IMR-90 (cell line): ENCODE results near the gene IQCK. TPM values are rescaled to one million over a fixed set of nuclear protein-coding genes. Genes with fewer than 3 reads are reported as not detected.

Experiments used
- ATAC-seq: fragments of 200-7000 bp; cut with Tn5 transposase; 2 replicates; pipeline ENCODE4 v1.9.1; 2020; ENCODE audit warnings: low read depth, mild to moderate bottlenecking, moderate library complexity
- BruUV-seq: library from RNA; stranded (reverse); fragments of 400-500 nt; replicated peaks from 2 replicates; lab custom pipeline; 2021; lab: Mats Ljungman, UMichigan
- CTCF ChIA-PET: fragments of 300-600 bp; formaldehyde crosslinking; extraction: SDS; loops from one replicate; lab custom pipeline; 2021; ENCODE audit warnings: antibody characterized with exemption; lab: Yijun Ruan, JAX
- POLR2A ChIA-PET: fragments of 300-600 bp; sonication (Branson Sonifier 250); formaldehyde crosslinking; loops from one replicate; lab custom pipeline; 2022; ENCODE audit warnings: antibody characterized with exemption; ENCODE audit not compliant: unreplicated experiment; lab: Charles Lee
- DNase-seq: peaks from one replicate; pipeline ENCODE4 v3.0.0; 2013
- H2AFZ ChIP-seq: replicated peaks from 2 replicates; pipeline ENCODE3; 2013; ENCODE audit warnings: low read length, mild to moderate bottlenecking; ENCODE audit not compliant: poor library complexity
- H2AK5ac ChIP-seq: 2 replicates; pipeline ENCODE4 v1.6.1; 2013; ENCODE audit warnings: low read depth, low read length, inconsistent platforms
- H2AK9ac ChIP-seq: replicated peaks from 2 replicates; pipeline ENCODE3; 2013; ENCODE audit warnings: mild to moderate bottlenecking, low read depth, low read length, moderate library complexity; ENCODE audit not compliant: poor library complexity
- H2BK120ac ChIP-seq: 2 replicates; pipeline ENCODE4 v1.6.1; 2013; ENCODE audit warnings: low read depth, low read length, inconsistent platforms
- H2BK15ac ChIP-seq: 3 replicates; pipeline ENCODE4 v1.6.1; 2013; ENCODE audit warnings: low read depth, low read length, inconsistent platforms
- H2BK20ac ChIP-seq: 2 replicates; pipeline ENCODE4 v1.6.1; 2013; ENCODE audit warnings: low read depth, mild to moderate bottlenecking, inconsistent platforms, low read length, moderate library complexity
- H2BK5ac ChIP-seq: 2 replicates; pipeline ENCODE4 v1.6.1; 2013; ENCODE audit warnings: mild to moderate bottlenecking, low read depth, low read length, inconsistent platforms; ENCODE audit not compliant: poor library complexity, severe bottlenecking
- H3K14ac ChIP-seq: replicated peaks from 2 replicates; pipeline ENCODE4 v1.6.1; 2013; ENCODE audit warnings: low read depth, low read length, inconsistent platforms
- H3K18ac ChIP-seq: 2 replicates; pipeline ENCODE4 v1.6.1; 2013; ENCODE audit warnings: low read depth, low read length, control low read depth
- H3K23ac ChIP-seq: 2 replicates; pipeline ENCODE4 v1.6.1; 2013; ENCODE audit warnings: low read depth, low read length, inconsistent platforms
- H3K27ac ChIP-seq: 2 replicates; pipeline ENCODE4 v1.5.1; 2013; ENCODE audit warnings: mild to moderate bottlenecking, control low read depth, low read length; ENCODE audit not compliant: insufficient read depth
- H3K27me3 ChIP-seq: 2 replicates; pipeline ENCODE4 v1.6.1; 2013; ENCODE audit warnings: low read length; ENCODE audit not compliant: control insufficient read depth, insufficient read depth
- H3K36me3 ChIP-seq: 2 replicates; pipeline ENCODE4 v1.6.1; 2013; ENCODE audit warnings: low read length, mixed read lengths; ENCODE audit not compliant: control insufficient read depth, insufficient read depth
- H3K4ac ChIP-seq: 2 replicates; pipeline ENCODE4 v1.6.1; 2013; ENCODE audit warnings: low read depth, low read length, inconsistent platforms
- H3K4me1 ChIP-seq: 2 replicates; pipeline ENCODE4 v1.6.1; 2013; ENCODE audit warnings: low read length, mixed read lengths; ENCODE audit not compliant: control insufficient read depth, insufficient read depth
- H3K4me2 ChIP-seq: 2 replicates; pipeline ENCODE4 v1.6.1; 2013; ENCODE audit warnings: low read depth, mild to moderate bottlenecking, control low read depth, low read length, moderate library complexity
- H3K4me3 ChIP-seq: 2 replicates; pipeline ENCODE4 v1.5.1; 2013; ENCODE audit warnings: low read depth, mild to moderate bottlenecking, control low read depth, low read length, moderate library complexity; ENCODE audit not compliant: insufficient read depth
- H3K56ac ChIP-seq: 2 replicates; pipeline ENCODE4 v1.6.1; 2013; ENCODE audit warnings: low read length, inconsistent platforms; ENCODE audit not compliant: insufficient read depth; ENCODE audit errors: extremely low read depth
- H3K79me1 ChIP-seq, 2 experiments: 2 replicates each; pipeline ENCODE4 v1.6.1; 2013; ENCODE audit warnings: low read length in 2 of 2, inconsistent platforms in 1 of 2, low read depth in 1 of 2
- H3K9ac ChIP-seq: 2 replicates; pipeline ENCODE4 v1.6.1; 2013; ENCODE audit warnings: low read depth, low read length, control low read depth
- H3K9me1 ChIP-seq: 2 replicates; pipeline ENCODE4 v1.6.1; 2013; ENCODE audit warnings: low read length, inconsistent platforms; ENCODE audit not compliant: insufficient read depth
- H3K9me3 ChIP-seq: 2 replicates; pipeline ENCODE4 v1.6.1; 2013; ENCODE audit warnings: low read length; ENCODE audit not compliant: control insufficient read depth, insufficient read depth
- H4K20me1 ChIP-seq: 2 replicates; pipeline ENCODE4 v1.6.1; 2013; ENCODE audit warnings: low read length, inconsistent platforms; ENCODE audit not compliant: insufficient read depth
- H4K5ac ChIP-seq: 2 replicates; pipeline ENCODE4 v1.6.1; 2013; ENCODE audit warnings: mild to moderate bottlenecking, low read depth, low read length, control low read depth
- H4K8ac ChIP-seq, 2 experiments: 2 replicates each; pipeline ENCODE4 v1.6.1; 2013; ENCODE audit warnings: low read depth in 2 of 2, low read length in 2 of 2, control low read depth in 1 of 2, inconsistent platforms in 1 of 2
- H4K91ac ChIP-seq: 2 replicates; pipeline ENCODE4 v1.6.1; 2013; ENCODE audit warnings: low read depth, low read length, inconsistent platforms; ENCODE audit not compliant: insufficient read depth
- BHLHE40 ChIP-seq: fragments of 150-350 bp; IDR thresholded peaks from 2 replicates; pipeline ENCODE4 v1.6.1; 2016; ENCODE audit warnings: mild to moderate bottlenecking, low read depth, low read length
- CEBPB ChIP-seq: IDR thresholded peaks from 2 replicates; pipeline ENCODE4 v1.6.1; 2012; ENCODE audit warnings: low read depth, low read length, improper control_type of control experiment
- ELK1 ChIP-seq: fragments of 150-350 bp; IDR thresholded peaks from 2 replicates; pipeline ENCODE4 v1.6.1; 2016; ENCODE audit warnings: low read depth, mild to moderate bottlenecking, low read length, moderate library complexity, borderline replicate concordance
- MXI1 ChIP-seq: IDR thresholded peaks from 2 replicates; pipeline ENCODE4 v1.6.1; 2012; ENCODE audit warnings: low read depth, mild to moderate bottlenecking, low read length, moderate library complexity, borderline replicate concordance
- RAD21 ChIP-seq: IDR thresholded peaks from 2 replicates; pipeline ENCODE4 v1.6.1; 2012; ENCODE audit warnings: low read length, improper control_type of control experiment
- RCOR1 ChIP-seq: IDR thresholded peaks from 2 replicates; pipeline ENCODE4 v1.6.1; 2012; ENCODE audit warnings: mild to moderate bottlenecking, low read length, improper control_type of control experiment; ENCODE audit not compliant: insufficient replicate concordance
- RFX5 ChIP-seq: IDR thresholded peaks from 2 replicates; pipeline ENCODE4 v1.8.0; 2012; ENCODE audit warnings: low read depth, mild to moderate bottlenecking, low read length, moderate library complexity
- SMC3 ChIP-seq: fragments of 150-350 bp; IDR thresholded peaks from 2 replicates; pipeline ENCODE4 v1.6.1; 2016; ENCODE audit warnings: low read depth, mild to moderate bottlenecking, antibody characterized with exemption, low read length, moderate library complexity
- WGBS, 2 experiments: methylation state at CpG; one replicate each; pipeline versions ENCODE4 v1.1.5 to v1.1.7; 2013; ENCODE audit warnings: missing lambda C conversion rate in 2 of 2; ENCODE audit not compliant: insufficient read length in 1 of 2; ENCODE audit errors: extremely low coverage in 2 of 2; 5-methylcytosine and 5-hydroxymethylcytosine counted together
- dilution Hi-C: fragments of 300-500 bp; cut with HindIII; formaldehyde crosslinking; loops from one replicate; pipeline ENCODE4 v1.14.3; 2018; ENCODE audit warnings: low sequenced_read_pairs; ENCODE audit not compliant: unreplicated experiment
- in situ Hi-C: fragments of 300-500 bp; cut with MboI; formaldehyde crosslinking; loops from 3 replicates; pipeline ENCODE4 v1.14.3; 2019; ENCODE audit warnings: low sequenced_read_pairs, inconsistent platforms, mixed read lengths
- intact Hi-C: fragments of 100-400 bp; cut with micrococcal nuclease; formaldehyde crosslinking; loops from 2 replicates; pipeline ENCODE4 v1.10.0; 2022
- polyA plus RNA-seq, 3 experiments: library from polyadenylated mRNA; depleted of rRNA; stranded (reverse); fragments of >200 nt; gene quantifications; 2 replicates each; pipeline ENCODE4 v1.2.3, GENCODE V29; 2012; ENCODE audit warnings: low replicate concordance in 1 of 3
- total RNA-seq: library from RNA; depleted of rRNA; stranded (reverse); fragments of >200 nt; gene quantifications from 2 replicates; pipeline ENCODE4 v1.2.3, GENCODE V29; 2012
- TF ChIP-seq, protein P1 (sequence below): fragments of 150-350 bp; IDR thresholded peaks from 2 replicates; pipeline ENCODE4 v1.6.1; 2017; ENCODE audit warnings: mild to moderate bottlenecking, antibody characterized with exemption, low read length, low read depth

The IQCK gene
- total and polyA plus RNA-seq, 2 of the 4 experiments (the other 2 are of a cell fraction): 4.1 to 5.4 TPM

GRCh38 chr16:19886073-19886941 is 168.2 kb downstream of the IQCK start (continued):
- TF ChIP-seq ELK1 (no peak), MXI1 (peak; percentile 95)

- intact Hi-C loops: loop anchor here (5.0 kb wide), 2 partner anchors 187 to 232 kb away; no protein-coding TSS in a partner anchor
- Histone ChIP-seq H2BK120ac (no peak overlapping the region), H4K5ac (no peak overlapping the region), H4K20me1 (peaks cover 4% of the 10 kb centered on the region; the same call in 1 of the 2 replicates), H2BK5ac (no peak overlapping the region), H2AK5ac (no peak overlapping the region), H3K4ac (no peak overlapping the region), H2AFZ (no peak overlapping the region), H3K18ac (no peak overlapping the region), H3K9ac (no peak overlapping the region), H3K9me3 (peaks cover 2% of the 10 kb centered on the region), H3K27me3 (peaks cover 10% of the 10 kb centered on the region), H3K36me3 (no peaks in the 10 kb centered on the region), H3K14ac (no peak overlapping the region), H4K8ac (no peak overlapping the region), H2AK9ac (no peak overlapping the region), H2BK20ac (no peak overlapping the region), H3K79me1 (no peaks in the 10 kb centered on the region), H3K56ac (no peak overlapping the region), H3K27ac (no peak overlapping the region), H3K4me3 (no peak overlapping the region), H3K4me2 (no peak overlapping the region), H4K91ac (no peak overlapping the region), H3K9me1 (no peaks in the 10 kb centered on the region), H3K4me1 (peaks cover 2% of the 10 kb centered on the region; the same call in 1 of the 2 replicates), H3K23ac (no peak overlapping the region), H2BK15ac (no peak overlapping the region)
- ChIA-PET CTCF (interaction anchor here (1.0 to 1.2 kb wide), 3 partner anchors 11 to 290 kb away, joined by 3 to 4 read pairs (median 3); no protein-coding TSS in a partner anchor), POLR2A (interaction anchor here (0.7 kb wide), 1 partner anchor 175 kb away, joined by 7 read pairs; no protein-coding TSS in a partner anchor)
- ATAC-seq (no peak), DNase-seq (no peak)
- WGBS, 2 experiments: no CpG with 5 or more reads among the region's 3 CpGs
- TF ChIP-seq CEBPB: no peak
- TF ChIP-seq BHLHE40: no peak
- no peak for TF ChIP-seq SMC3
- no peak for TF ChIP-seq RAD21
- TF ChIP-seq, protein P1, sequence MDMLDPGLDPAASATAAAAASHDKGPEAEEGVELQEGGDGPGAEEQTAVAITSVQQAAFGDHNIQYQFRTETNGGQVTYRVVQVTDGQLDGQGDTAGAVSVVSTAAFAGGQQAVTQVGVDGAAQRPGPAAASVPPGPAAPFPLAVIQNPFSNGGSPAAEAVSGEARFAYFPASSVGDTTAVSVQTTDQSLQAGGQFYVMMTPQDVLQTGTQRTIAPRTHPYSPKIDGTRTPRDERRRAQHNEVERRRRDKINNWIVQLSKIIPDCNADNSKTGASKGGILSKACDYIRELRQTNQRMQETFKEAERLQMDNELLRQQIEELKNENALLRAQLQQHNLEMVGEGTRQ: no peak
- TF ChIP-seq RFX5: no peak
- TF ChIP-seq RCOR1: no peak
- no TSS peak for BruUV-seq
- in situ Hi-C loops: loop anchor here (5.0 to 25.0 kb wide), 3 partner anchors 172 to 777 kb away; partner anchors contain the start of genes IQCK, ITPRIPL2 and KNOP1
- dilution Hi-C loops: loop anchor here (25.0 kb wide), 1 partner anchor 277 kb away; no protein-coding TSS in a partner anchor
These were observed 170.8 kb downstream of the IQCK start for GRCh38 chr16:19888834-19889233.
